SK-N-SH (cell line): ENCODE data around the gene CAMK2B. TPM values are rescaled to one million over a fixed set of nuclear protein-coding genes. Genes with fewer than 3 reads are reported as not detected.

Source experiments
- CTCF ChIA-PET: fragments of 300-600, 350-600 bp; formaldehyde crosslinking; extraction: SDS; loops from one replicate; lab custom pipeline; 2021; lab: Yijun Ruan, JAX
- POLR2A ChIA-PET: fragments of 350-600 bp; sonication (Branson Sonifier 250); formaldehyde crosslinking; extraction: SDS; loops from one replicate; lab custom pipeline; 2020; ENCODE audit warnings: antibody characterized with exemption, inconsistent platforms; lab: Yijun Ruan, JAX
- DNase-seq: peaks from one replicate; pipeline ENCODE4 v3.0.0; 2012
- H2AFZ ChIP-seq: fragments of 200-600 bp; sonication (generic); 2 replicates; pipeline ENCODE4 v1.8.1; 2016; ENCODE audit warnings: antibody characterized with exemption, mild to moderate bottlenecking, low read depth
- H3F3A ChIP-seq: fragments of 200-600 bp; sonication (generic); replicated peaks from 2 replicates; pipeline ENCODE3; 2016; ENCODE audit warnings: antibody characterized with exemption, mild to moderate bottlenecking; ENCODE audit not compliant: insufficient read depth
- H3K27ac ChIP-seq, 2 experiments: fragments of 200-500 bp in 1 of 2; fragments of 200-600 bp in 1 of 2; sonication (Bioruptor generic) in 1 of 2; sonication (generic), shearing (Covaris generic) in 1 of 2; 2 replicates each; pipeline versions ENCODE4 v1.5.1 to v1.6.1; 2014 to 2016; ENCODE audit warnings: low read depth in 2 of 2, inconsistent platforms in 1 of 2, low read length in 1 of 2, mild to moderate bottlenecking in 1 of 2, mixed read lengths in 1 of 2
- H3K27me3 ChIP-seq: fragments of 200-600 bp; sonication (generic), shearing (Covaris generic); 2 replicates; pipeline ENCODE4 v1.6.1; 2016; ENCODE audit warnings: mixed run types; ENCODE audit not compliant: insufficient read depth
- H3K36me3 ChIP-seq, 2 experiments: fragments of 200-500 bp in 1 of 2; fragments of 200-600 bp in 1 of 2; sonication (Bioruptor generic) in 1 of 2; sonication (generic) in 1 of 2; replicated peaks in 1 of 2; 2 replicates each; pipeline versions ENCODE3 to v1.5.1; 2014 to 2016; ENCODE audit warnings: low read length in 1 of 2, mild to moderate bottlenecking in 1 of 2; ENCODE audit not compliant: insufficient read depth in 2 of 2, control insufficient read depth in 1 of 2
- H3K4me1 ChIP-seq, 2 experiments: fragments of 200-500 bp in 1 of 2; fragments of 200-600 bp in 1 of 2; sonication (Bioruptor generic) in 1 of 2; sonication (generic), shearing (Covaris generic) in 1 of 2; 2 replicates each; pipeline versions ENCODE4 v1.5.1 to v1.6.1; 2014 to 2016; ENCODE audit warnings: low read depth in 1 of 2, low read length in 1 of 2, mixed run types in 1 of 2; ENCODE audit not compliant: insufficient read depth in 2 of 2, control insufficient read depth in 1 of 2
- H3K4me2 ChIP-seq: fragments of 200-600 bp; sonication (generic), shearing (Covaris generic); 2 replicates; pipeline ENCODE4 v1.6.1; 2017; ENCODE audit warnings: mixed run types
- H3K4me3 ChIP-seq, 2 experiments: fragments of 200-500 bp in 1 of 2; fragments of 200-600 bp in 1 of 2; sonication (Bioruptor generic) in 1 of 2; sonication (generic), shearing (Covaris generic) in 1 of 2; 2 replicates each; pipeline versions ENCODE4 v1.5.1 to v1.8.1; 2014 to 2016; ENCODE audit warnings: low read depth in 2 of 2, inconsistent platforms in 1 of 2, low read length in 1 of 2, mild to moderate bottlenecking in 1 of 2, mixed read lengths in 1 of 2, moderate library complexity in 1 of 2
- H3K79me2 ChIP-seq: fragments of 200-600 bp; sonication (generic); 2 replicates; pipeline ENCODE4 v1.8.1; 2017; ENCODE audit warnings: mild to moderate bottlenecking; ENCODE audit not compliant: insufficient read depth
- H3K9ac ChIP-seq: fragments of 200-600 bp; sonication (generic); 2 replicates; pipeline ENCODE4 v1.6.1; 2017; ENCODE audit warnings: mixed run types
- H3K9me2 ChIP-seq: fragments of 200-600 bp; sonication (generic); 2 replicates; pipeline ENCODE4 v1.6.1; 2017; ENCODE audit warnings: mixed run types
- H3K9me3 ChIP-seq: fragments of 200-600 bp; sonication (generic); 2 replicates; pipeline ENCODE4 v1.6.1; 2017; ENCODE audit warnings: mixed run types, mild to moderate bottlenecking, moderate library complexity
- H4K20me1 ChIP-seq: fragments of 200-600 bp; sonication (generic); 2 replicates; pipeline ENCODE4 v1.6.1; 2017; ENCODE audit warnings: mild to moderate bottlenecking, mixed run types; ENCODE audit not compliant: insufficient read depth
- CHD2 ChIP-seq: fragments of 150-350 bp; IDR thresholded peaks from 2 replicates; pipeline ENCODE4 v1.6.1; 2018; ENCODE audit warnings: low read length; ENCODE audit not compliant: partially characterized antibody
- ELF1 ChIP-seq: IDR thresholded peaks from 2 replicates; pipeline ENCODE4 v1.4.0; 2012
- EP300 ChIP-seq, 2 experiments: IDR thresholded peaks; 2 replicates each; pipeline versions ENCODE4 v1.4.0 to v1.6.1; 2012; ENCODE audit warnings: borderline replicate concordance in 1 of 2, low read depth in 1 of 2, low read length in 1 of 2
- FOSL2 ChIP-seq: IDR thresholded peaks from 2 replicates; pipeline ENCODE4 v1.4.0; 2012; ENCODE audit warnings: low read depth, mild to moderate bottlenecking, moderate library complexity, borderline replicate concordance
- FOXM1 ChIP-seq: IDR thresholded peaks from 2 replicates; pipeline ENCODE4 v1.4.0; 2012; ENCODE audit warnings: low read depth, mild to moderate bottlenecking
- GABPA ChIP-seq: IDR thresholded peaks from 2 replicates; pipeline ENCODE4 v1.4.0; 2012; ENCODE audit warnings: low read depth, mild to moderate bottlenecking
- GATA2 ChIP-seq: sonication (generic); formaldehyde crosslinking; IDR thresholded peaks from 2 replicates; pipeline ENCODE4 v1.5.0; 2020; ENCODE audit warnings: mild to moderate bottlenecking, missing genetic modification reagents
- NFIC ChIP-seq: IDR thresholded peaks from 2 replicates; pipeline ENCODE4 v1.4.0; 2012; ENCODE audit warnings: borderline replicate concordance
- RCOR1 ChIP-seq: fragments of 150-350 bp; IDR thresholded peaks from 2 replicates; pipeline ENCODE4 v1.6.1; 2017; ENCODE audit warnings: antibody characterized with exemption, low read length
- REST ChIP-seq: IDR thresholded peaks from 2 replicates; pipeline ENCODE4 v1.6.1; 2012; ENCODE audit warnings: mild to moderate bottlenecking, low read depth, low read length, moderate library complexity
- TAF1 ChIP-seq: IDR thresholded peaks from 2 replicates; pipeline ENCODE4 v1.6.1; 2012; ENCODE audit warnings: low read depth, mild to moderate bottlenecking, low read length, moderate library complexity, borderline replicate concordance
- USF2 ChIP-seq: fragments of 150-350 bp; IDR thresholded peaks from 2 replicates; pipeline ENCODE4 v1.6.1; 2017; ENCODE audit warnings: antibody characterized with exemption, low read length, low read depth, borderline replicate concordance
- YY1 ChIP-seq: IDR thresholded peaks from 2 replicates; pipeline ENCODE4 v1.4.0; 2012; ENCODE audit warnings: low read depth, mild to moderate bottlenecking
- WGBS: methylation state at CpG from one replicate; pipeline ENCODE4 v1.1.6; 2017; ENCODE audit warnings: low lambda C conversion rate; 5-methylcytosine and 5-hydroxymethylcytosine counted together
- polyA plus RNA-seq, 3 experiments: library from polyadenylated mRNA; depleted of rRNA; stranded (reverse); fragments of >200 nt; gene quantifications; 2 replicates each; pipeline ENCODE4 v1.2.3, GENCODE V29; 2012

The CAMK2B gene
- polyA plus RNA-seq, 1 of the 3 experiments (the other 2 are of a cell fraction), result 0.20 TPM

GRCh38 chr7:44338600-44338999 is 13.2 kb upstream of the CAMK2B start:
- 38% methylated on average over 3 of the region's 3 CpGs for WGBS
- no peaks in the 10 kb centered on the region for H3K9me2 ChIP-seq
- H3F3A ChIP-seq, result no peaks in the 10 kb centered on the region
- peaks cover 0 to 7% of the 10 kb centered on the region in 2 experiments; a peak in 1 of 4 replicates for H3K4me1 ChIP-seq
- DNase-seq, result no peak
- H3K9ac ChIP-seq, result no peak overlapping the region
- H3K79me2 ChIP-seq, result no peaks in the 10 kb centered on the region
- ChIA-PET CTCF (interaction anchor here (2.8 kb wide), 1 partner anchor 9 kb away, joined by 9 read pairs; no protein-coding TSS in a partner anchor), POLR2A (no interaction called here)
- H3K4me3 ChIP-seq, result no peak overlapping the region
- peaks cover 2% of the 10 kb centered on the region; the same call in 1 of the 2 replicates for H3K9me3 ChIP-seq
- TF ChIP-seq NFIC, result no peak
- TF ChIP-seq USF2, result no peak
- TF ChIP-seq EP300 (IDR thresholded peaks at IDR 0.05; ENCODE audit: borderline replicate concordance in 1 of 2, low read depth in 1 of 2, low read length in 1 of 2), result no peak
- TF ChIP-seq ELF1, result no peak
- no peak for TF ChIP-seq RCOR1
- no peak for TF ChIP-seq YY1
- no peaks in the 10 kb centered on the region for H4K20me1 ChIP-seq
- no peak overlapping the region for H2AFZ ChIP-seq
- H3K36me3 ChIP-seq, result no peaks in the 10 kb centered on the region
- no peak overlapping the region for H3K27ac ChIP-seq
- H3K27me3 ChIP-seq, result 0 out of 2 replicates have a peak, but pooled peaks cover 13% of the 10 kb centered on the region
- no peak overlapping the region for H3K4me2 ChIP-seq

- Histone ChIP-seq H3K27ac (no peak overlapping the region), H3K4me2 (no peak overlapping the region), H3K4me3 (no peak overlapping the region), H3K79me2 (no peaks in the 10 kb centered on the region), H3K36me3 (no peaks in the 10 kb centered on the region), H4K20me1 (no peaks in the 10 kb centered on the region), H3K4me1 (peaks cover 0 to 7% of the 10 kb centered on the region in 2 experiments; a peak in 1 of 4 replicates), H3K9ac (no peak overlapping the region), H3K9me3 (peaks cover 2% of the 10 kb centered on the region; the same call in 1 of the 2 replicates), H2AFZ (no peak overlapping the region), H3K27me3 (0 out of 2 replicates have a peak, but pooled peaks cover 13% of the 10 kb centered on the region), H3F3A (no peaks in the 10 kb centered on the region), H3K9me2 (no peaks in the 10 kb centered on the region)
- POLR2A ChIA-PET, result no interaction called here
- WGBS, result 61% methylated on average over 11 of the region's 11 CpGs
- CTCF ChIA-PET, result interaction anchor here (2.8 kb wide), 1 partner anchor 11 kb away, joined by 9 read pairs; no protein-coding TSS in a partner anchor
- DNase-seq, result no peak
- TF ChIP-seq GATA2 (CRISPR knock-in tag), result no peak
- no peak for TF ChIP-seq CHD2
Measured at GRCh38 chr7:44336491-44336890, 11.1 kb upstream of the CAMK2B start.

- TF ChIP-seq FOXM1 (no peak), GABPA (no peak), REST (no peak), YY1 (no peak), TAF1 (no peak), FOSL2 (no peak)
- TF ChIP-seq, all 33 proteins: peak for 0
- H3K27ac ChIP-seq, result no peak overlapping the region
- no peaks in the 10 kb centered on the region for H4K20me1 ChIP-seq
- no peaks in the 10 kb centered on the region for H3F3A ChIP-seq
- peaks cover 14% of the 10 kb centered on the region; the same call in 1 of the 2 replicates for H3K27me3 ChIP-seq
- no peak overlapping the region for H3K4me3 ChIP-seq
- POLR2A ChIA-PET, result no interaction called here
- H3K9me3 ChIP-seq, result peaks cover 2% of the 10 kb centered on the region; the same call in 1 of the 2 replicates
- H3K4me2 ChIP-seq, result no peak overlapping the region
- no peaks in the 10 kb centered on the region for H3K79me2 ChIP-seq
- H3K9me2 ChIP-seq, result no peaks in the 10 kb centered on the region
- H2AFZ ChIP-seq, result no peak overlapping the region
- 55% methylated on average over 4 of the region's 4 CpGs for WGBS
- H3K36me3 ChIP-seq, result no peaks in the 10 kb centered on the region
- CTCF ChIA-PET, result interaction anchor here (0.7 to 1.3 kb wide), 3 partner anchors 10 to 128 kb away, joined by 3 to 4 read pairs (median 3); no protein-coding TSS in a partner anchor
- peaks cover 0 to 7% of the 10 kb centered on the region in 2 experiments; a peak in 1 of 4 replicates for H3K4me1 ChIP-seq
- H3K9ac ChIP-seq, result no peak overlapping the region
- DNase-seq, result no peak
Measured at GRCh38 chr7:44335184-44335583, 9.8 kb upstream of the CAMK2B start.
